A549 (cell line): Measurements from ENCODE around the gene ZNF664. TPM values are rescaled to one million over a fixed set of nuclear protein-coding genes. Genes with fewer than 3 reads are reported as not detected.
"Not testable (repeated sequence)": the region's sequence is repeated elsewhere in the genome, so short reads cannot be mapped to it uniquely, and the experiment has no call there.

Source experiments
- ATAC-seq, 2 experiments: fragments of 200-7000 bp in 1 of 2; fragments of >200 bp in 1 of 2; cut with Nextera tagmentation in 1 of 2; cut with Tn5 transposase in 1 of 2; 3 replicates each; pipeline versions ENCODE4 v1.8.0 to v1.9.1; 2018 to 2020; ENCODE audit warnings: mild to moderate bottlenecking in 1 of 2, moderate library complexity in 1 of 2
- CTCF ChIA-PET: fragments of 300-600 bp; sonication (Branson Sonifier 250); formaldehyde crosslinking; extraction: SDS; loops from one replicate; lab custom pipeline; 2021; ENCODE audit warnings: antibody characterized with exemption, inconsistent platforms; lab: Yijun Ruan, JAX
- POLR2A ChIA-PET: fragments of 350-600 bp; formaldehyde crosslinking; extraction: SDS; loops from one replicate; lab custom pipeline; 2021; ENCODE audit warnings: antibody characterized with exemption, inconsistent platforms; lab: Yijun Ruan, JAX
- DNase-seq, 2 experiments: peaks; one replicate each; pipeline versions ENCODE4 v3.0.0 to v3.0.0-alpha.2; 2011 to 2016; ENCODE audit warnings: low read depth in 1 of 2, low spot score in 1 of 2
- FAIRE-seq: peaks from 2 replicates; lab custom pipeline; 2011; peaks lifted over from hg19 to GRCh38; lab: Jason Lieb, UNC
- H3K27ac ChIP-seq, 2 experiments: fragments of >200 bp; sonication (Bioruptor Twin); formaldehyde crosslinking; 3 replicates each; pipeline ENCODE4 v1.5.1; 2016 to 2017
- H3K4me1 ChIP-seq: fragments of >200 bp; sonication (Bioruptor Twin); formaldehyde crosslinking; 3 replicates; pipeline ENCODE4 v1.6.1; 2016
- H3K4me2 ChIP-seq: fragments of >200 bp; sonication (Bioruptor Twin); formaldehyde crosslinking; 3 replicates; pipeline ENCODE4 v1.6.1; 2016
- H3K4me3 ChIP-seq: fragments of >200 bp; sonication (Bioruptor Twin); formaldehyde crosslinking; 3 replicates; pipeline ENCODE4 v1.5.1; 2016
- H3K9me3 ChIP-seq: fragments of >200 bp; sonication (Bioruptor Twin); formaldehyde crosslinking; 3 replicates; pipeline ENCODE4 v1.6.1; 2016
- FOSB ChIP-seq: fragments of 250-450 bp; sonication (Bioruptor Pico); IDR thresholded peaks from 2 replicates; pipeline ENCODE4 v1.5.0; 2020; ENCODE audit warnings: mild to moderate bottlenecking, moderate library complexity
- FOXS1 ChIP-seq: fragments of 250-450 bp; sonication (Bioruptor Pico); IDR thresholded peaks from 2 replicates; pipeline ENCODE4 v1.5.0; 2020; ENCODE audit warnings: mild to moderate bottlenecking, moderate library complexity
- GATA3 ChIP-seq: IDR thresholded peaks from 2 replicates; pipeline ENCODE4 v1.6.1; 2012; ENCODE audit warnings: borderline replicate concordance
- MAX ChIP-seq: IDR thresholded peaks from 2 replicates; pipeline ENCODE4 v1.6.1; 2012
- NPAS2 ChIP-seq: fragments of 250-450 bp; sonication (Bioruptor Pico); IDR thresholded peaks from 2 replicates; pipeline ENCODE4 v1.8.0; 2022; ENCODE audit warnings: mild to moderate bottlenecking, moderate library complexity, borderline replicate concordance
- RAD21 ChIP-seq, 2 experiments: fragments of >200 bp in 1 of 2; sonication (Bioruptor Twin) in 1 of 2; formaldehyde crosslinking in 1 of 2; IDR thresholded peaks in 1 of 2; conservative IDR thresholded peaks in 1 of 2; 2 replicates in 1 of 2; 3 replicates in 1 of 2; pipeline ENCODE4 v1.6.1; 2012 to 2018; ENCODE audit warnings: inconsistent platforms in 1 of 2
- RFX5 ChIP-seq: fragments of 450-650 bp; IDR thresholded peaks from 2 replicates; pipeline ENCODE4 v1.7.1; 2014; ENCODE audit warnings: antibody characterized with exemption, mild to moderate bottlenecking, moderate library complexity
- TFCP2L1 ChIP-seq: fragments of 250-450 bp; sonication (Bioruptor Pico); IDR thresholded peaks from 2 replicates; pipeline ENCODE4 v1.5.0; 2021; ENCODE audit warnings: mild to moderate bottlenecking
- USF2 ChIP-seq: fragments of 450-650 bp; IDR thresholded peaks from 2 replicates; pipeline ENCODE4 v1.6.1; 2014; ENCODE audit warnings: antibody characterized with exemption
- WGBS: methylation state at CpG from one replicate; pipeline ENCODE4 v1.1.6; 2017; ENCODE audit errors: missing lambda C conversion rate; 5-methylcytosine and 5-hydroxymethylcytosine counted together
- polyA plus RNA-seq, 4 experiments: library from polyadenylated mRNA; depleted of rRNA in 3 of 4; stranded (reverse); fragments of >200 nt; fragmentation: RNase III in 1 of 4; extraction: RNeasy Plus Mini Kit Qiagen cat#74134 plus additional on column Dnase treatment in 1 of 4; gene quantifications; 2 replicates in 3 of 4; 3 replicates in 1 of 4; pipeline ENCODE4 v1.2.3, GENCODE V29; 2011 to 2017
- TF ChIP-seq, protein P1 (sequence below): fragments of >200 bp; sonication (Bioruptor Twin); formaldehyde crosslinking; IDR thresholded peaks from 3 replicates; pipeline ENCODE4 v1.6.1; 2016

The ZNF664 gene
- polyA plus RNA-seq, 2 of the 4 experiments (the other 2 are of a cell fraction) = 88.3 to 112 TPM

DNA sequence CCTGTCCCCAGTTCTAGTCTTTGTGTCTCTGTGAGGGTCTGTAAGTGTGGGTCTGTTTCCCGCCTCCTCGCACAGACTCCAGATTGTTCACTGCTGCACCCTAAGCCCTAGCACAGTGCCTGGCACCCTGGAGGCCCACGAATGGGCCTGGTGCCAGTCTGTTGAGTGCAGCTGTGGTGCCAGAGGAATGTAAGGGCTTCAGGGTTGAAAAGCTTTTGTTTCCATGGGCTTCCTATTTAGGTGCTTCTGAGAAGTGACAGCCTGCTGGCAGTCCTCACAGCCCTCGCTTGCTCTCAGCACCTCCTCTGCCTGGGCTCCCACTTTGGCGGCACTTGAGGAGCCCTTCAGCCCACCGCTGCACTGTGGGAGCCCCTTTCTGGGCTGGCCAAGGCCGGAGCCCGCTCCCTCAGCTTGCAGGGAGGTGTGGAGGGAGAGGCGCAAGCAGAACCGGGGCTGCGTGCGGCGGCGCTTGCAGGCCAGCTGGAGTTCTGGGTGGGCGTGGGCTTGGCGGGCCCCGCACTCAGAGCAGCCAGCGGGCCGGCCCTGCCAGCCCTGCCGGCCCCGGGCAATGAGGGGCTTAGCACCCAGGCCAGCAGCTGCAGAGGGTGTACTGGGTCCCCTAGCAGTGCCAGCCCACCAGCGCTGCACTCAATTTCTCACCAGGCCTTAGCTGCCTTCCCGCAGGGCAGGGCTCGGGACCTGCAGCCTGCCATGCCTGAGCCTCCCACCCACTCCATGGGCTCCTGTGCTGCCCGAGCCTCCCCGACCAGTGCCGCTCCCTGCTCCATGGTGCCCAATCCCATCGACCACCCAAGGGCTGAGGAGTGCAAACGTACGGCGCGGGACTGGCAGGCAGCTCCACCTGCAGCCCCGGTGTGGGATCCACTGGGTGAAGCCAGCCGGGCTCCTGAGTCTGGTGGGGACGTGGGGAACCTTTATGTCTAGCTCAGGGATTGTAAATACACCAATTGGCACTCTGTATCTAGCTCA lies 26.2 kb upstream of the ZNF664 start:
- DNase-seq, H3K4me2 ChIP-seq, FAIRE-seq, H3K27ac ChIP-seq, H3K4me1 ChIP-seq, H3K4me3 ChIP-seq, H3K9me3 ChIP-seq, ATAC-seq, POLR2A ChIA-PET: not testable (repeated sequence)
- WGBS = 91% methylated on average over 25 of the region's 35 CpGs
- CTCF ChIA-PET = interaction anchor here (1.5 kb wide), 1 partner anchor 10 kb away, joined by 3 read pairs; no protein-coding TSS in a partner anchor

DNA sequence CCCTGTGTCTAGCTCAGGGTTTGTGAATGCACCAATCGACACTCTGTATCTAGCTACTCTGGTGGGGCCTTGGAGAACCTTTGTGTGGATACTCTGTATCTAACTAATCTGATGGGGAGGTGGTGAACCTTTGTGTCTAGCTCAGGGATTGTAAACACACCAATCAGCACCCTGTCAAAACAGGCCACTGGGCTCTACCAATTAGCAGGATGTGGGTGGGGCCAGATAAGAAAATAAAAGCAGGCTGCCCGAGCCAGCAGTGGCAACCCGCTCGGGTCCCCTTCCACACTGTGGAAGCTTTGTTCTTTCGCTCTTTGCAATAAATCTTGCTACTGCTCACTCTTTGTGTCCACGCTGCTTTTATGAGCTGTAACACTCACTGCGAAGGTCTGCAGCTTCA lies 25.5 kb upstream of the ZNF664 start:
- FAIRE-seq, DNase-seq, ATAC-seq, H3K27ac ChIP-seq, H3K9me3 ChIP-seq, POLR2A ChIA-PET, H3K4me3 ChIP-seq, H3K4me1 ChIP-seq, H3K4me2 ChIP-seq: not testable (repeated sequence)
- 93% methylated on average over 6 of the region's 7 CpGs for WGBS
- CTCF ChIA-PET = interaction anchor here (1.5 kb wide), 1 partner anchor 9 kb away, joined by 3 read pairs; no protein-coding TSS in a partner anchor

- no peak for TF ChIP-seq FOSB (CRISPR knock-in tag)
- TF ChIP-seq, all 56 proteins: peak for 0
- Histone ChIP-seq H3K27ac (no peak overlapping the region), H3K4me1 (peaks cover 3% of the 10 kb centered on the region; the same call in 1 of the 3 replicates), H3K9me3 (no peaks in the 10 kb centered on the region), H3K4me2 (no peak overlapping the region), H3K4me3 (no peak overlapping the region)
- ATAC-seq = no peak
- ChIA-PET CTCF (interaction anchor here (1.2 to 1.5 kb wide), 4 partner anchors 8 to 339 kb away, joined by 3 to 7 read pairs (median 4); no protein-coding TSS in a partner anchor), POLR2A (no interaction called here)
- no peak for FAIRE-seq
- WGBS = 94% methylated on average over 11 of the region's 11 CpGs
- no peak for DNase-seq
Measured at GRCh38 chr12:123948401-123948795, 24.6 kb upstream of the ZNF664 start.

DNA sequence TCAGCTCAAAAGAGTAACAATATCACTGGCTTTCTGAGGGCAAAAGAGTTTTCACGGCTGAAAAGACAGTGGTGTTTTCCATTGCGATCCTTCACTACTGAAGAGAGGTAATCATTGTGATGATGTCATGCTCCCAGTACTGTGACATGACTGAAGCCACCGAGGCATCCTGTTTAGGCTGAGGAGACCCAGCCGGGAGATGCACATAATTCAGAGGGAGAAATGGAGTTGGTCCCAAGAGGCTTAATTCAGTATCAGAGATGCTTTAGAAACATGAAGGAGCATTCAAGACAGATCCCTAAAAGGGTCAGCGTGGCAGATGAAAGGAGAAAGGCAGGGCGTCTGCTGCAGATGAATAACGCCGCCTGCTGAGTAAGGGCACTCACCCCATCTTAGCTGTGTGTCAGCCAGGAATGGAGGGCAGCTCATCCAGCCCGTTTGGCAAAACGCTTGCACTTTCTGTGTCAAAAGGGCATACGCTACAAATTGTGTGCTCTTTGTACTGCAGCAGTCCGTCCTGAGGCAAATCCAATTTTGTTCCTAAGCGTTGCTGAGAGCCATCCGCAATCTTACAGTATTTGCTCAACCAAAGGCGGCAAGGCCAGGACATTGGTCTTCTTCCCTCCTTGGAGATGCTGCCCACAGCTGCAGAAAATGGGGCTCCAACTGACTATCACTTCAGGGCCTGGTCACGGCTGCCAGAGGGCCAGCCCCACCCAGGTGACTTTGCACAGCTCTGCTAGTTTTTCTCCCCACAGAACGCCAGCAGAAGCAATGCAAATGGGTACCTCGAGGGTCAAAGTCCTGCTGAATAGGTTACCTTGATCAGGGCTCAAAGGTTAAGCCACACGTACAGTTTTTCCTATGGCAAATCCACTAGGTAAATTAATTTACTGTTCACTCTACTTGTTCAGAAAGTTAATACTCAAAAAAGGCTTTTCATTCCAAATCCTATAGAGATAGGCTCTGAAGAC lies 23.9 kb upstream of the ZNF664 start:
- DNase-seq (no peak), ATAC-seq (no peak), FAIRE-seq (no peak)
- Histone ChIP-seq H3K4me3 (no peak overlapping the region), H3K4me2 (no peak overlapping the region), H3K27ac (no peak overlapping the region), H3K4me1 (peaks cover 3% of the 10 kb centered on the region; the same call in 1 of the 3 replicates), H3K9me3 (no peaks in the 10 kb centered on the region)
- WGBS = 79% methylated on average over 19 of the region's 19 CpGs
- TF ChIP-seq RFX5 = no peak
- ChIA-PET CTCF (interaction anchor here (1.2 to 1.5 kb wide), 3 partner anchors 10 to 338 kb away, joined by 3 to 7 read pairs (median 5); no protein-coding TSS in a partner anchor), POLR2A (no interaction called here)

DNA sequence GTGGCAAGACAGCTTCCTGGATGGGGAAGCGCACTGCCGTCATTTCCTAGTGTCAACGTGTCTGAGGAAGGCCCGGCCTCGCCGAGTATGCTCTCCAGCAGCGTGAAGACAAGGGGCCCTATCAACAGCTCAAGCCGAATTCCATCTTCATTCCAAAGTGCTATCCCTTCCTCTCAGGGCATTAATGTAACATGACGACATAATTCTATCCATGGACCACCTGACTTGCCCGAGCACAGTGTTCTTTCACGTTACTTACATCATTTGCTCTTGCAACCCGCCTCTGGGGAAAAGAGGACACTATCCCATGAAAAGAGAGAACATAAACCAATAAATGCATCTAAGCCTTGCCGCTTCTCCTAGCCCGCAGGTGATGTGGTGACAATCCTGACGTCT lies 23.2 kb upstream of the ZNF664 start:
- POLR2A ChIA-PET = no interaction called here
- CTCF ChIA-PET = interaction anchor here (1.5 kb wide), 2 partner anchors 11 to 34 kb away, joined by 5 to 7 read pairs; no protein-coding TSS in a partner anchor

More for the DNA sequence above, 23.2 kb upstream of the ZNF664 start:
- 95% methylated on average over 15 of the region's 15 CpGs for WGBS
- no peak for ATAC-seq
- Histone ChIP-seq H3K4me3 (no peak overlapping the region), H3K4me2 (no peak overlapping the region), H3K4me1 (peaks cover 3% of the 10 kb centered on the region; the same call in 1 of the 3 replicates), H3K27ac (no peak overlapping the region), H3K9me3 (no peaks in the 10 kb centered on the region)
- no peak for DNase-seq
- no peak for TF ChIP-seq GATA3
- TF ChIP-seq, protein P1, sequence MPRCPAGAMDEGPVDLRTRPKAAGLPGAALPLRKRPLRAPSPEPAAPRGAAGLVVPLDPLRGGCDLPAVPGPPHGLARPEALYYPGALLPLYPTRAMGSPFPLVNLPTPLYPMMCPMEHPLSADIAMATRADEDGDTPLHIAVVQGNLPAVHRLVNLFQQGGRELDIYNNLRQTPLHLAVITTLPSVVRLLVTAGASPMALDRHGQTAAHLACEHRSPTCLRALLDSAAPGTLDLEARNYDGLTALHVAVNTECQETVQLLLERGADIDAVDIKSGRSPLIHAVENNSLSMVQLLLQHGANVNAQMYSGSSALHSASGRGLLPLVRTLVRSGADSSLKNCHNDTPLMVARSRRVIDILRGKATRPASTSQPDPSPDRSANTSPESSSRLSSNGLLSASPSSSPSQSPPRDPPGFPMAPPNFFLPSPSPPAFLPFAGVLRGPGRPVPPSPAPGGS = no peak
- TF ChIP-seq TFCP2L1 (CRISPR knock-in tag) = no peak
- TF ChIP-seq RAD21 (conservative IDR thresholded peaks at IDR 0.05 in 1 of 2, IDR thresholded peaks at IDR 0.05 in 1 of 2) = no peak
- TF ChIP-seq FOXS1 (CRISPR knock-in tag) = no peak
- no peak for TF ChIP-seq MAX
- TF ChIP-seq USF2 = no peak
- no peak for TF ChIP-seq NPAS2 (CRISPR knock-in tag)
- FAIRE-seq = no peak
